SK-N-SH treated with all-trans-retinoic acid at 6 μM for 48 hours (cell line): ENCODE data around the gene NUP98.
"Not testable (repeated sequence)": the region's sequence is repeated elsewhere in the genome, so short reads cannot be mapped to it uniquely, and the experiment has no call there.

Experiments
- ATAC-seq: fragments of 200-7000 bp; cut with Tn5 transposase; 3 replicates; pipeline ENCODE4 v1.9.1; 2020; ENCODE audit warnings: mild to moderate bottlenecking, moderate library complexity
- ARNTL ChIP-seq: fragments of 450-650 bp; formaldehyde crosslinking; IDR thresholded peaks from 2 replicates; pipeline ENCODE4 v1.5.0; 2020; ENCODE audit warnings: low read depth, mild to moderate bottlenecking, moderate library complexity, borderline replicate concordance
- BACH2 ChIP-seq: fragments of 250-450 bp; sonication (Bioruptor Pico); IDR thresholded peaks from 2 replicates; pipeline ENCODE4 v1.9.0; 2021; ENCODE audit warnings: mild to moderate bottlenecking, borderline replicate concordance
- CSDC2 ChIP-seq: fragments of 250-450 bp; sonication (Bioruptor Pico); IDR thresholded peaks from 2 replicates; pipeline ENCODE4 v1.5.0; 2020; ENCODE audit warnings: mild to moderate bottlenecking, moderate library complexity
- GLIS3 ChIP-seq: fragments of 250-450 bp; sonication (Bioruptor Pico); IDR thresholded peaks from 2 replicates; pipeline ENCODE4 v1.5.0; 2020; ENCODE audit warnings: mild to moderate bottlenecking, moderate library complexity
- ISL1 ChIP-seq: fragments of 250-450 bp; sonication (Bioruptor Pico); IDR thresholded peaks from 2 replicates; pipeline ENCODE4 v2.1.2; 2022; ENCODE audit warnings: mild to moderate bottlenecking, moderate library complexity
- OSR1 ChIP-seq: fragments of 250-450 bp; sonication (Bioruptor Pico); IDR thresholded peaks from 2 replicates; pipeline ENCODE4 v1.8.0; 2022; ENCODE audit warnings: moderate library complexity, mild to moderate bottlenecking, inconsistent platforms
- PPARA ChIP-seq: fragments of 250-450 bp; sonication (Bioruptor Pico); IDR thresholded peaks from 2 replicates; pipeline ENCODE4 v1.5.0; 2020; ENCODE audit warnings: mild to moderate bottlenecking, borderline replicate concordance
- RARB ChIP-seq: fragments of 250-450 bp; sonication (Bioruptor Pico); IDR thresholded peaks from 2 replicates; pipeline ENCODE4 v1.8.0; 2021; ENCODE audit warnings: mild to moderate bottlenecking, moderate library complexity
- SNAI2 ChIP-seq: fragments of 250-450 bp; sonication (Bioruptor Pico); IDR thresholded peaks from 2 replicates; pipeline ENCODE4 v1.5.0; 2020; ENCODE audit warnings: mild to moderate bottlenecking, moderate library complexity
- TCF4 ChIP-seq: fragments of 250-450 bp; sonication (Bioruptor Pico); IDR thresholded peaks from 2 replicates; pipeline ENCODE4 v1.8.0; 2021; ENCODE audit warnings: mild to moderate bottlenecking, moderate library complexity, borderline replicate concordance
- TOX ChIP-seq: fragments of 250-450 bp; sonication (Bioruptor Pico); IDR thresholded peaks from 2 replicates; pipeline ENCODE4 v1.8.0; 2021; ENCODE audit warnings: mild to moderate bottlenecking, moderate library complexity, borderline replicate concordance
- ZC3H10 ChIP-seq: fragments of 250-450 bp; sonication (Bioruptor Pico); IDR thresholded peaks from 2 replicates; pipeline ENCODE4 v1.5.1; 2021; ENCODE audit warnings: mild to moderate bottlenecking, moderate library complexity
- ZFP3 ChIP-seq: fragments of 250-450 bp; sonication (Bioruptor Pico); IDR thresholded peaks from 2 replicates; pipeline ENCODE4 v1.5.0; 2020; ENCODE audit warnings: mild to moderate bottlenecking, moderate library complexity
- ZFP30 ChIP-seq: fragments of 450-650 bp; formaldehyde crosslinking; IDR thresholded peaks from 2 replicates; pipeline ENCODE4 v1.5.0; 2022; ENCODE audit warnings: mild to moderate bottlenecking, moderate library complexity
- ZNF565 ChIP-seq: fragments of 450-650 bp; formaldehyde crosslinking; conservative IDR thresholded peaks from 2 replicates; pipeline ENCODE4 v1.5.0; 2020; ENCODE audit warnings: low read depth, mild to moderate bottlenecking, moderate library complexity
- ZNF70 ChIP-seq: fragments of 450-650 bp; formaldehyde crosslinking; IDR thresholded peaks from 2 replicates; pipeline ENCODE4 v1.5.0; 2020; ENCODE audit warnings: mild to moderate bottlenecking, moderate library complexity
- ZNF8 ChIP-seq: fragments of 450-650 bp; formaldehyde crosslinking; IDR thresholded peaks from 2 replicates; pipeline ENCODE4 v1.5.0; 2020; ENCODE audit warnings: mild to moderate bottlenecking, moderate library complexity
- TF ChIP-seq, protein P1 (sequence below): fragments of 250-450 bp; sonication (Bioruptor Pico); IDR thresholded peaks from 2 replicates; pipeline ENCODE4 v1.5.1; 2021; ENCODE audit warnings: mild to moderate bottlenecking, moderate library complexity
- TF ChIP-seq, protein P2 (sequence below): fragments of 250-450 bp; sonication (Bioruptor Pico); IDR thresholded peaks from 2 replicates; pipeline ENCODE4 v1.5.1; 2020; ENCODE audit warnings: low read depth, mild to moderate bottlenecking, moderate library complexity
- TF ChIP-seq, protein P3 (sequence below): fragments of 250-450 bp; sonication (Bioruptor Pico); IDR thresholded peaks from 2 replicates; pipeline ENCODE4 v1.8.0; 2020; ENCODE audit warnings: mild to moderate bottlenecking, moderate library complexity, borderline replicate concordance
- TF ChIP-seq, protein P4 (sequence below): fragments of 250-450 bp; sonication (Bioruptor Pico); IDR thresholded peaks from 2 replicates; pipeline ENCODE4 v1.8.0; 2021; ENCODE audit warnings: low read depth, mild to moderate bottlenecking, moderate library complexity, borderline replicate concordance
- TF ChIP-seq, protein P5 (sequence below): fragments of 250-450 bp; sonication (Bioruptor Pico); IDR thresholded peaks from 2 replicates; pipeline ENCODE4 v1.5.0; 2020; ENCODE audit warnings: mild to moderate bottlenecking, moderate library complexity

NUP98 gene

DNA sequence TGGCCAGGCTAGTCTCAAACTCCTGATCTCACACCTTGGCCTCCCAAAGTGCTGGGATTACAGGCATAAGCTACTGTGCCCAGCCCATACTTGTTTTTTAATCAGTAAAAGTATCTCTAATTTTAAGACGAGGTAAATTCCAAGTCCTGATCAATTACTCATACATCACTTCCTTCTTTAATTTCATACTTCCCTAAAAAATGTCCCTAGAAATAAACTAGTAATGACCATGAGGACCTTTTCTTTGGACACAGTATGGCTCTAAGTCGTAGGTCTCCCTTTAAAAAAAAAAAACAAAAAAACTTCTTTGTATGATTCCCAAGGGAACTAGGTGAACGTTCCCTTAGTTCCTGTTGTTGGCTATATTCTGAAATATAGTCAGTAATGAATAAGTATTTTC lies 29.8 kb downstream of the NUP98 start:
- ATAC-seq, result no peak
- no peak for TF ChIP-seq PPARA
- no peak for TF ChIP-seq ZNF70 (CRISPR knock-in tag)
- TF ChIP-seq, protein P1, sequence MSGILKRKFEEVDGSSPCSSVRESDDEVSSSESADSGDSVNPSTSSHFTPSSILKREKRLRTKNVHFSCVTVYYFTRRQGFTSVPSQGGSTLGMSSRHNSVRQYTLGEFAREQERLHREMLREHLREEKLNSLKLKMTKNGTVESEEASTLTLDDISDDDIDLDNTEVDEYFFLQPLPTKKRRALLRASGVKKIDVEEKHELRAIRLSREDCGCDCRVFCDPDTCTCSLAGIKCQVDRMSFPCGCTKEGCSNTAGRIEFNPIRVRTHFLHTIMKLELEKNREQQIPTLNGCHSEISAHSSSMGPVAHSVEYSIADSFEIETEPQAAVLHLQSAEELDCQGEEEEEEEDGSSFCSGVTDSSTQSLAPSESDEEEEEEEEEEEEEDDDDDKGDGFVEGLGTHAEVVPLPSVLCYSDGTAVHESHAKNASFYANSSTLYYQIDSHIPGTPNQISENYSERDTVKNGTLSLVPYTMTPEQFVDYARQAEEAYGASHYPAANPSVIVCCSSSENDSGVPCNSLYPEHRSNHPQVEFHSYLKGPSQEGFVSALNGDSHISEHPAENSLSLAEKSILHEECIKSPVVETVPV (CRISPR knock-in tag), result no peak
- TF ChIP-seq BACH2 (CRISPR knock-in tag), result no peak

DNA sequence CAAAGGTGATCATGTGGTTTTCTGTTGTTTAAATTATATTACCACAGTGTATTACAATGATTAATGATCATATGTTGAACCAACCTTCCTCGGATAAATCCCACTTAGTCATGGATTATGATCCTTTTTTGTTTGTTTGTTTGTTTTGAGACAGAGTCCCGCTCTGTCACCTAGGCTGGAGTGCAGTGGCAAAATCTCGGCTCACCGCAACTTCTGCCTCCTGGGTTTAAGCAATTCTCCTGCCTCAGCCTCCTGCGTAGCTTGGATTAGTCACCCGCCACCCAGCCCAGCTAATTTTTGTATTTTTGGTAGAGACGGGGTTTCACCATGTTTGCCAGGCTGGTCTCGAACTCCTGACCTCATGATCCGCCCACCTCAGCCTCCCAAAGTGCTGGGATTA lies 30.5 kb downstream of the NUP98 start:
- not testable (repeated sequence) for ATAC-seq

DNA sequence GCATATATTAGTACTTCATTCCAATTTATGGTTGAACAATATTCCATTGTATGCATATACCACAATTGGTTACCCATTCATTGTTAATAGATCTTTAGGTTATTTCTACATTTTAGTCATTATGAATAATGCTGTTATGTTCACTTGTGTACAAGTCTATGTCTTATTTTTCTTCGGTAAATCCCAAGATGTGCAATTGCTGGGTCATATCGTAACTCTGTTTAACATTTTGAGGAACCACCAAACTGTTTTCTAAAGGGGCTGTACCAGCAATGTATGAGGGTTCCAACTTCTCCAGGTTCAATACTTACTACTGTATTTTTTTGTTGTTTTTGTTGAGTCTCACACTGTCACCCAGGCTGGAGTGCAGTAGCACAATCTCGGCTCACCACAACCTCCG lies 33.1 kb downstream of the NUP98 start:
- no peak for ATAC-seq
- TF ChIP-seq ZNF70 (CRISPR knock-in tag) (no peak), ZFP3 (no peak), CSDC2 (CRISPR knock-in tag) (no peak), GLIS3 (no peak), ZFP30 (no peak), ISL1 (no peak), ZC3H10 (CRISPR knock-in tag) (no peak), ARNTL (CRISPR knock-in tag) (no peak), ZNF8 (no peak), OSR1 (no peak), TCF4 (CRISPR knock-in tag) (no peak), SNAI2 (CRISPR knock-in tag) (no peak), ZNF565 (no peak), TOX (CRISPR knock-in tag) (no peak)
- TF ChIP-seq, protein P2, sequence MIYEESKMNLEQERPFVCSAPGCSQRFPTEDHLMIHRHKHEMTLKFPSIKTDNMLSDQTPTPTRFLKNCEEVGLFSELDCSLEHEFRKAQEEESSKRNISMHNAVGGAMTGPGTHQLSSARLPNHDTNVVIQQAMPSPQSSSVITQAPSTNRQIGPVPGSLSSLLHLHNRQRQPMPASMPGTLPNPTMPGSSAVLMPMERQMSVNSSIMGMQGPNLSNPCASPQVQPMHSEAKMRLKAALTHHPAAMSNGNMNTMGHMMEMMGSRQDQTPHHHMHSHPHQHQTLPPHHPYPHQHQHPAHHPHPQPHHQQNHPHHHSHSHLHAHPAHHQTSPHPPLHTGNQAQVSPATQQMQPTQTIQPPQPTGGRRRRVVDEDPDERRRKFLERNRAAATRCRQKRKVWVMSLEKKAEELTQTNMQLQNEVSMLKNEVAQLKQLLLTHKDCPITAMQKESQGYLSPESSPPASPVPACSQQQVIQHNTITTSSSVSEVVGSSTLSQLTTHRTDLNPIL (CRISPR knock-in tag), result no peak
- TF ChIP-seq, protein P1 (CRISPR knock-in tag), result no peak
- TF ChIP-seq, protein P3, sequence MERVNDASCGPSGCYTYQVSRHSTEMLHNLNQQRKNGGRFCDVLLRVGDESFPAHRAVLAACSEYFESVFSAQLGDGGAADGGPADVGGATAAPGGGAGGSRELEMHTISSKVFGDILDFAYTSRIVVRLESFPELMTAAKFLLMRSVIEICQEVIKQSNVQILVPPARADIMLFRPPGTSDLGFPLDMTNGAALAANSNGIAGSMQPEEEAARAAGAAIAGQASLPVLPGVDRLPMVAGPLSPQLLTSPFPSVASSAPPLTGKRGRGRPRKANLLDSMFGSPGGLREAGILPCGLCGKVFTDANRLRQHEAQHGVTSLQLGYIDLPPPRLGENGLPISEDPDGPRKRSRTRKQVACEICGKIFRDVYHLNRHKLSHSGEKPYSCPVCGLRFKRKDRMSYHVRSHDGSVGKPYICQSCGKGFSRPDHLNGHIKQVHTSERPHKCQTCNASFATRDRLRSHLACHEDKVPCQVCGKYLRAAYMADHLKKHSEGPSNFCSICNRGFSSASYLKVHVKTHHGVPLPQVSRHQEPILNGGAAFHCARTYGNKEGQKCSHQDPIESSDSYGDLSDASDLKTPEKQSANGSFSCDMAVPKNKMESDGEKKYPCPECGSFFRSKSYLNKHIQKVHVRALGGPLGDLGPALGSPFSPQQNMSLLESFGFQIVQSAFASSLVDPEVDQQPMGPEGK (CRISPR knock-in tag), result no peak

DNA sequence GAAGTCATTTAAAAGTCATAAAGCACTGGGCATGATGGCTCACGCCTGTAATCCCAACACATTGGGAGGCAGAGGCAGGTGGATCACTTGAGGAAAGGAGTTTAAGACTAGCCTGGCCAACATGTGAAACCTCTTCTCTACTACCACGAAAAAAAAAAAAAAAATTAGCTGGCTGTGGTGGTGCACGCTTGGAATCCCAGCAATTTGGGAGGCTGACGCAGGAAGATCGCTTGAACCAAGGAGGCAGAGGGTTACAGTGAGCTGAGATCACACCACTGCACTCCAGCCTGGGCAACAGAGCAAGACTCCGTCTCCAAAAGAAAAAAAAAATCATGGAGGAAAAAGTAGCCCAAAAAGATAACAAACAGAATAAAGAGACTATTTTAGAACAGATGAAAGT lies 42.2 kb downstream of the NUP98 start:
- no peak for ATAC-seq

More for the DNA sequence above, 42.2 kb downstream of the NUP98 start:
- no peak for TF ChIP-seq GLIS3
- TF ChIP-seq TCF4 (CRISPR knock-in tag), result no peak
- TF ChIP-seq, protein P4, sequence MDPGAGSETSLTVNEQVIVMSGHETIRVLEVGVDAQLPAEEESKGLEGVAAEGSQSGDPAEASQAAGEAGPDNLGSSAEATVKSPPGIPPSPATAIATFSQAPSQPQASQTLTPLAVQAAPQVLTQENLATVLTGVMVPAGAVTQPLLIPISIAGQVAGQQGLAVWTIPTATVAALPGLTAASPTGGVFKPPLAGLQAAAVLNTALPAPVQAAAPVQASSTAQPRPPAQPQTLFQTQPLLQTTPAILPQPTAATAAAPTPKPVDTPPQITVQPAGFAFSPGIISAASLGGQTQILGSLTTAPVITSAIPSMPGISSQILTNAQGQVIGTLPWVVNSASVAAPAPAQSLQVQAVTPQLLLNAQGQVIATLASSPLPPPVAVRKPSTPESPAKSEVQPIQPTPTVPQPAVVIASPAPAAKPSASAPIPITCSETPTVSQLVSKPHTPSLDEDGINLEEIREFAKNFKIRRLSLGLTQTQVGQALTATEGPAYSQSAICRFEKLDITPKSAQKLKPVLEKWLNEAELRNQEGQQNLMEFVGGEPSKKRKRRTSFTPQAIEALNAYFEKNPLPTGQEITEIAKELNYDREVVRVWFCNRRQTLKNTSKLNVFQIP (CRISPR knock-in tag), result no peak
- no peak for TF ChIP-seq BACH2 (CRISPR knock-in tag)
- TF ChIP-seq TOX (CRISPR knock-in tag), result no peak
- TF ChIP-seq, protein P5, sequence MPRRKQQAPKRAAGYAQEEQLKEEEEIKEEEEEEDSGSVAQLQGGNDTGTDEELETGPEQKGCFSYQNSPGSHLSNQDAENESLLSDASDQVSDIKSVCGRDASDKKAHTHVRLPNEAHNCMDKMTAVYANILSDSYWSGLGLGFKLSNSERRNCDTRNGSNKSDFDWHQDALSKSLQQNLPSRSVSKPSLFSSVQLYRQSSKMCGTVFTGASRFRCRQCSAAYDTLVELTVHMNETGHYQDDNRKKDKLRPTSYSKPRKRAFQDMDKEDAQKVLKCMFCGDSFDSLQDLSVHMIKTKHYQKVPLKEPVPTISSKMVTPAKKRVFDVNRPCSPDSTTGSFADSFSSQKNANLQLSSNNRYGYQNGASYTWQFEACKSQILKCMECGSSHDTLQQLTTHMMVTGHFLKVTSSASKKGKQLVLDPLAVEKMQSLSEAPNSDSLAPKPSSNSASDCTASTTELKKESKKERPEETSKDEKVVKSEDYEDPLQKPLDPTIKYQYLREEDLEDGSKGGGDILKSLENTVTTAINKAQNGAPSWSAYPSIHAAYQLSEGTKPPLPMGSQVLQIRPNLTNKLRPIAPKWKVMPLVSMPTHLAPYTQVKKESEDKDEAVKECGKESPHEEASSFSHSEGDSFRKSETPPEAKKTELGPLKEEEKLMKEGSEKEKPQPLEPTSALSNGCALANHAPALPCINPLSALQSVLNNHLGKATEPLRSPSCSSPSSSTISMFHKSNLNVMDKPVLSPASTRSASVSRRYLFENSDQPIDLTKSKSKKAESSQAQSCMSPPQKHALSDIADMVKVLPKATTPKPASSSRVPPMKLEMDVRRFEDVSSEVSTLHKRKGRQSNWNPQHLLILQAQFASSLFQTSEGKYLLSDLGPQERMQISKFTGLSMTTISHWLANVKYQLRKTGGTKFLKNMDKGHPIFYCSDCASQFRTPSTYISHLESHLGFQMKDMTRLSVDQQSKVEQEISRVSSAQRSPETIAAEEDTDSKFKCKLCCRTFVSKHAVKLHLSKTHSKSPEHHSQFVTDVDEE (CRISPR knock-in tag), result no peak
- TF ChIP-seq RARB (CRISPR knock-in tag), result no peak
- TF ChIP-seq ISL1, result no peak
- no peak for TF ChIP-seq ZFP30
- TF ChIP-seq, protein P1 (CRISPR knock-in tag), result no peak
- TF ChIP-seq CSDC2 (CRISPR knock-in tag), result no peak
- TF ChIP-seq SNAI2 (CRISPR knock-in tag), result no peak
- TF ChIP-seq ARNTL (CRISPR knock-in tag), result no peak
- no peak for TF ChIP-seq OSR1
- no peak for TF ChIP-seq ZFP3
- TF ChIP-seq ZNF70 (CRISPR knock-in tag), result no peak
